GM18873 (cell line): Measurements from ENCODE around the gene VWDE.

ENCODE experiments used
- ATAC-seq: cut with Tn5 transposase; IDR thresholded peaks from one replicate; pipeline ENCODE4 v1.9.1; 2021; ENCODE audit warnings: mild to moderate bottlenecking, moderate library complexity, moderate number of reproducible peaks; ENCODE audit not compliant: unreplicated experiment, low FRiP score

VWDE gene

GRCh38 chr7:12337095-12337494, 66.6 kb downstream of the VWDE start:
- ATAC-seq, result no peak

- no peak for ATAC-seq
Observed at GRCh38 chr7:12328888-12329770, 74.5 kb downstream of the VWDE start.

- no peak for ATAC-seq
Observed at GRCh38 chr7:12327922-12328321, 75.7 kb downstream of the VWDE start.

- no peak for ATAC-seq
Observed at GRCh38 chr7:12325646-12326045, 78.0 kb downstream of the VWDE start.

GRCh38 chr7:12323415-12323814, 80.2 kb downstream of the VWDE start:
- ATAC-seq, result no peak

GRCh38 chr7:12322903-12323300, 80.8 kb downstream of the VWDE start:
- ATAC-seq, result peak; percentile 73

GRCh38 chr7:12322284-12322902, 81.3 kb downstream of the VWDE start:
- no peak for ATAC-seq

- ATAC-seq, result no peak
Observed at GRCh38 chr7:12320987-12321647, 82.5 kb downstream of the VWDE start.

GRCh38 chr7:12320241-12320986, 83.3 kb downstream of the VWDE start:
- ATAC-seq, result no peak

- ATAC-seq, result no peak
Observed at GRCh38 chr7:12317675-12318074, 86.0 kb downstream of the VWDE start.

- no peak for ATAC-seq
Observed at GRCh38 chr7:12316925-12317324, 86.7 kb downstream of the VWDE start.

- ATAC-seq, result no peak
Observed at GRCh38 chr7:12315049-12315448, 88.6 kb downstream of the VWDE start.

- no peak for ATAC-seq
Observed at GRCh38 chr7:12314199-12314598, 89.5 kb downstream of the VWDE start.

GRCh38 chr7:12305502-12305901, 98.2 kb downstream of the VWDE start:
- no peak for ATAC-seq

GRCh38 chr7:12303495-12303894, 100.2 kb downstream of the VWDE start:
- ATAC-seq, result no peak

- no peak for ATAC-seq
Observed at GRCh38 chr7:12303062-12303461, 100.6 kb downstream of the VWDE start.

GRCh38 chr7:12300415-12300814, 103.2 kb downstream of the VWDE start:
- ATAC-seq, result no peak

- ATAC-seq, result no peak
Observed at GRCh38 chr7:12299367-12299766, 104.3 kb downstream of the VWDE start.

- ATAC-seq, result no peak
Observed at GRCh38 chr7:12297283-12298108, 106.2 kb downstream of the VWDE start.

- no peak for ATAC-seq
Observed at GRCh38 chr7:12296051-12296570, 107.6 kb downstream of the VWDE start.
